HEK293T (cell line): ENCODE measurements around the gene NHSL2.

ENCODE experiments used
- ARNT ChIP-seq: fragments of 450-650 bp; IDR thresholded peaks from 2 replicates; pipeline ENCODE4 v1.6.1; 2017; ENCODE audit warnings: mild to moderate bottlenecking
- ELF4 ChIP-seq: fragments of 450-650 bp; IDR thresholded peaks from 2 replicates; pipeline ENCODE4 v1.6.1; 2017; ENCODE audit warnings: antibody characterized with exemption
- FOXA1 ChIP-seq: fragments of 450-650 bp; IDR thresholded peaks from 2 replicates; pipeline ENCODE4 v1.6.1; 2016; ENCODE audit warnings: mild to moderate bottlenecking
- FOXK2 ChIP-seq: fragments of 450-650 bp; IDR thresholded peaks from 2 replicates; pipeline ENCODE4 v1.6.1; 2016; ENCODE audit warnings: mild to moderate bottlenecking
- FOXM1 ChIP-seq: fragments of 450-650 bp; IDR thresholded peaks from 2 replicates; pipeline ENCODE4 v1.6.1; 2017; ENCODE audit warnings: mild to moderate bottlenecking, borderline replicate concordance
- HDGF ChIP-seq: fragments of 450-650 bp; IDR thresholded peaks from 2 replicates; pipeline ENCODE4 v1.6.1; 2017; ENCODE audit warnings: antibody characterized with exemption, borderline replicate concordance
- L3MBTL2 ChIP-seq: fragments of 450-650 bp; conservative IDR thresholded peaks from 2 replicates; pipeline ENCODE4 v1.6.1; 2016; ENCODE audit warnings: mild to moderate bottlenecking
- LEF1 ChIP-seq: fragments of 450-650 bp; IDR thresholded peaks from 2 replicates; pipeline ENCODE4 v1.6.1; 2017; ENCODE audit warnings: mild to moderate bottlenecking, borderline replicate concordance
- NFRKB ChIP-seq: fragments of 450-650 bp; IDR thresholded peaks from 2 replicates; pipeline ENCODE4 v1.6.1; 2016; ENCODE audit warnings: mild to moderate bottlenecking, moderate library complexity
- SP1 ChIP-seq: fragments of 450-650 bp; IDR thresholded peaks from 2 replicates; pipeline ENCODE4 v1.6.1; 2017
- SUZ12 ChIP-seq: fragments of 450-650 bp; IDR thresholded peaks from 2 replicates; pipeline ENCODE4 v1.6.1; 2016; ENCODE audit warnings: mild to moderate bottlenecking
- ZNF384 ChIP-seq: fragments of 450-650 bp; IDR thresholded peaks from 2 replicates; pipeline ENCODE4 v1.6.1; 2016

DNA sequence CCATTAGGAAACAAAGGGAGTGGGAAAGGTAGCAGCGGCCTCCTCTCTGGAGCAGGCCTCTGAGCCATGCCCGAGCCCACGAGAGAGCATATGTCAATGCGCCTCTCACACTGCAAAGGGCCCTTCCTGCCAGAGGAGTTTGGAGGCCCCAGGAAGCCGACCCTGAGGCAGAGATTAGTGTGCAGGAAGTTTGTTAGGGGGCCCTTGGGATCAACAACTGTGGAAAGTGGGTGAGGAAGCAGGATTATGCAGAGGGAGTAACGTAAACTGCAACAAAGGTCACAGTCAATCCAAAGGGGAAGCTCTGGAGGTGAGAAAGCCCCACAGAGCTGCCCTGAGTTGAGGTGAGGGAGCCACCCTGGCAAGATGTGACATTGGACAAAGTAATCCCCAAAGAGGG lies 203.7 kb downstream of the NHSL2 start:
- TF ChIP-seq FOXM1 (no peak), SP1 (no peak), NFRKB (no peak), ZNF384 (no peak), ELF4 (no peak), SUZ12 (no peak), FOXA1 (no peak), FOXK2 (no peak), LEF1 (no peak), ARNT (no peak), HDGF (no peak), L3MBTL2 (no peak)
